Type B pancreatic cell (in vitro differentiated cells): Measurements from ENCODE around the gene THADA. TPM values are rescaled to one million over a fixed set of nuclear protein-coding genes. Genes with fewer than 3 reads are reported as not detected.
"Not testable (repeated sequence)": the region's sequence is repeated elsewhere in the genome, so short reads cannot be mapped to it uniquely, and the experiment has no call there.

ENCODE experiments used
- DNase-seq: peaks from one replicate; pipeline ENCODE4 v3.0.0; 2021; ENCODE audit warnings: mixed read lengths; ENCODE audit not compliant: unreplicated experiment; ENCODE audit errors: extremely low spot score
- H3K27ac Mint-ChIP-seq: 2 replicates; pipeline ENCODE4 v1.8.0; 2021; ENCODE audit warnings: mild to moderate bottlenecking, mixed read lengths
- H3K27me3 Mint-ChIP-seq: 2 replicates; pipeline ENCODE4 v1.8.0; 2021; ENCODE audit warnings: mixed read lengths
- H3K36me3 Mint-ChIP-seq: 2 replicates; pipeline ENCODE4 v1.8.0; 2021; ENCODE audit warnings: mixed read lengths
- H3K4me1 Mint-ChIP-seq: one replicate; pipeline ENCODE4 v1.8.0; 2021; ENCODE audit warnings: mixed read lengths; ENCODE audit not compliant: unreplicated experiment
- H3K4me3 Mint-ChIP-seq: 2 replicates; pipeline ENCODE4 v1.8.0; 2021; ENCODE audit warnings: mild to moderate bottlenecking, mixed read lengths
- H3K9me3 Mint-ChIP-seq: 2 replicates; pipeline ENCODE4 v1.8.0; 2021; ENCODE audit warnings: mixed read lengths
- total RNA-seq: library from RNA; stranded (reverse); gene quantifications from 2 replicates; pipeline ENCODE4 v1.2.1, GENCODE V29; 2021; ENCODE audit warnings: low replicate concordance
- TF ChIP-seq, protein P1 (sequence below): fragments of 200-600 bp; sonication (generic); conservative IDR thresholded peaks from 2 replicates; pipeline ENCODE4 v1.5.0; 2021; ENCODE audit warnings: antibody characterized with exemption, mild to moderate bottlenecking

THADA gene
- total RNA-seq, 1 donor from 2014 or later = 35.6 TPM

DNA sequence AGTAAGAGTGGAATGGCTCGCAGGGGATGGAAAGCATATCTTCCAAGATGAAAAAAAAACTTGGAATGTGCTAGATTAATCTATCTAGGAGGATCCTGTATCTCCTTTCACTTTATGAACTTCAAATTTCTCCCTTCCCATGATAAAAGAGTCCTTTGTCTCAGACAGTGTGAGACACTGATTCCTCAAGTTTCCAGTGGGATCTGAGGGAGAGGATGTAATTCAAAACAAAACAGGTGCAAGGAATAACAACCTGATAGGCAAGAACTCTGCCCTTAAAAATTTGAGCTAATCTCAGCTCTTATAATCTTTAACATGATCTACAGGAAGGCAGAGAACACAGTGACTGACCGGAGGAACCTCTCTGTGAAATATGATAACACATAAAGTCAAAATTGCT is 207.5 kb downstream of the THADA start:
- Mint-ChIP-seq H3K27me3 (no peaks in the 10 kb centered on the region), H3K4me1 (peaks cover 35% of the 10 kb centered on the region), H3K4me3 (no peak overlapping the region), H3K36me3 (peaks cover 10% of the 10 kb centered on the region), H3K9me3 (no peaks in the 10 kb centered on the region), H3K27ac (peak overlapping the region; percentile 63)
- TF ChIP-seq, protein P1, sequence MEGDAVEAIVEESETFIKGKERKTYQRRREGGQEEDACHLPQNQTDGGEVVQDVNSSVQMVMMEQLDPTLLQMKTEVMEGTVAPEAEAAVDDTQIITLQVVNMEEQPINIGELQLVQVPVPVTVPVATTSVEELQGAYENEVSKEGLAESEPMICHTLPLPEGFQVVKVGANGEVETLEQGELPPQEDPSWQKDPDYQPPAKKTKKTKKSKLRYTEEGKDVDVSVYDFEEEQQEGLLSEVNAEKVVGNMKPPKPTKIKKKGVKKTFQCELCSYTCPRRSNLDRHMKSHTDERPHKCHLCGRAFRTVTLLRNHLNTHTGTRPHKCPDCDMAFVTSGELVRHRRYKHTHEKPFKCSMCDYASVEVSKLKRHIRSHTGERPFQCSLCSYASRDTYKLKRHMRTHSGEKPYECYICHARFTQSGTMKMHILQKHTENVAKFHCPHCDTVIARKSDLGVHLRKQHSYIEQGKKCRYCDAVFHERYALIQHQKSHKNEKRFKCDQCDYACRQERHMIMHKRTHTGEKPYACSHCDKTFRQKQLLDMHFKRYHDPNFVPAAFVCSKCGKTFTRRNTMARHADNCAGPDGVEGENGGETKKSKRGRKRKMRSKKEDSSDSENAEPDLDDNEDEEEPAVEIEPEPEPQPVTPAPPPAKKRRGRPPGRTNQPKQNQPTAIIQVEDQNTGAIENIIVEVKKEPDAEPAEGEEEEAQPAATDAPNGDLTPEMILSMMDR = no peak
- no peak for DNase-seq

DNA sequence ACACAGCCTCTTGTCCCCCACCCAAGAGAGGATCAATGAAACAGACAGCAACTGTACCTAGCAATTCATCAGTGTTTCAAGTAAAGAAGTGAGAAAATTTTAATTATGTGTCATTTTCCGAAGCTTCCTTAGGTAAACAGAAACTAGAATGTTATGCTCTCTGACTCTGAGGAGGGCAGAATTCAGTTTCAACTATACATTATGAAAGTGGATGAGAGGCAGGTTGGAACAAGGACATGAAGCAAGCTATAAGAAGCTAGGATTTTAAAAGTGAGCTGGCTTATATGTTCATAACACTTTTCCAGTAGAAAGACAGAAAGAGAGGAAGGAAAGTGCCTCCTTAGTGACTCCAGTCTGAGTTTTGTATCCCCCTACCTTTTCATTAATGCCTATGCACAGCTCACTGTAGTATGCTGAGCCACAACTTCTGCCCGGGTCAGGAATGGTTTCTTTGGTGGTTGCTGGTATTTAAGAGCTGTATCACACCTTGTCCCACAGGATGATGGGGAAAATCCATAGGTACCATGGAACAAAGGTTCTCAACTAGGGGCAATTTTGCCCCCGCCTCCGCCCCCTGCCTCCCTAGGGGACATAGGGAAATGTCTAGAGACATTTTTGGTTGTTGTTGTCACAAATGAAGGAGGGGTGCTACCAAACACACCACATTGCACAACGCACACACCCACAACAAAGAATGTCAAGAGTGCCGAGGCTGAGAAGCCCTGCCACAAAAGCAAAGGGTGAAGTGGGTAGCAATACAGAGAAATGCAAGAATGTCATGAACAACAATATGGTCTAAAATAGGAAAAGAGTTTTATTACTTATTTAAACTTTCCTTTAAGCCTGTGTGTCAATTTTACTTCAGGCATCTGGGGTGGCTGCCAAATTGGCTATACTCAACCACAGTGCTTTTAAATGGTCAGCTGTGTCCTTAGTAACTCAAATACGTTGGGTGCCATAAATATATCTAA is 208.5 kb downstream of the THADA start:
- peak overlapping the region; percentile 26 for H3K4me3 Mint-ChIP-seq
- peaks cover 35% of the 10 kb centered on the region for H3K4me1 Mint-ChIP-seq
- H3K36me3 Mint-ChIP-seq = peaks cover 5% of the 10 kb centered on the region
- DNase-seq = no peak
- TF ChIP-seq, protein P1 = no peak
- peak overlapping the region; percentile 90 for H3K27ac Mint-ChIP-seq
- no peaks in the 10 kb centered on the region for H3K27me3 Mint-ChIP-seq
- no peaks in the 10 kb centered on the region for H3K9me3 Mint-ChIP-seq

DNA sequence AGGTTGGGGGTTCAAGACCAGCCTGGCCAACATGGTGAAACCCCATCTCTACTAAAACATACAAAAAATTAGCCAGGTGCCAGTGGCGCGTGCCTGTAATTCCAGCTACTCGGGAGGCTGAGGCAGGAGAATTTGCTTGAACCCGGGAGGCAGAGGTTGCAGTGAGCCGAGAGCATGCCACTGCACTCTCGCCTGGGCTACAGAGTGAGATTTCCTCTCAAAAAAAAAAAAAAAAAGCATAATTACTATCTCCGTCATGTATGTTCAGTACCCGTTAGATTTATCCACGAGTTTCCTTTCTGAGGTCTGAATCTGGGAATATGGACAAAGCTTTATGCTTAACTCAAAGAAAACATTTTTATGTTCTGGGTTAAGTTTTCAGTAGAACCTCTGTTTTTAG is 209.2 kb downstream of the THADA start:
- H3K27me3 Mint-ChIP-seq, DNase-seq, H3K36me3 Mint-ChIP-seq, H3K4me3 Mint-ChIP-seq, H3K9me3 Mint-ChIP-seq: not testable (repeated sequence)
- Mint-ChIP-seq H3K27ac (peak overlapping the region; percentile 90), H3K4me1 (peaks cover 35% of the 10 kb centered on the region)

DNA sequence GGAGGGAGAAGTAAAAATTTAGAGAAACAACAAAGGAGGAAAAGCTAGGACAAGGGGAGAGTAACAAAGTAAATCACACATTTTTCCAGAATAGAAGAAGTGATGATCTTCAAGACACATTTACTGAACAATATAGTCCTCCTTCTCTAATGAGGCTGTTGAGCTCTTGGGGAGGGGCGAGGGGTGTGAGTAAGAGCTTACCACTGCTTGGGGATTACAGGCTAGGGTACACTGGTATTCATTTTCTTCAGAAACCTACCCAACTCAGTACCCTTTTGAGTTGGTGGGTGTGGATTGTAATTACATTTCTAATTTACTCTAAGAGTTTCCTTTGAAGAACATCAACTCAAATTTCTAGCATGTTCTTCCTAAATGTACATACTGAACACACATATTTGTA is 211.7 kb downstream of the THADA start:
- H3K27ac Mint-ChIP-seq = no peak overlapping the region

DNA sequence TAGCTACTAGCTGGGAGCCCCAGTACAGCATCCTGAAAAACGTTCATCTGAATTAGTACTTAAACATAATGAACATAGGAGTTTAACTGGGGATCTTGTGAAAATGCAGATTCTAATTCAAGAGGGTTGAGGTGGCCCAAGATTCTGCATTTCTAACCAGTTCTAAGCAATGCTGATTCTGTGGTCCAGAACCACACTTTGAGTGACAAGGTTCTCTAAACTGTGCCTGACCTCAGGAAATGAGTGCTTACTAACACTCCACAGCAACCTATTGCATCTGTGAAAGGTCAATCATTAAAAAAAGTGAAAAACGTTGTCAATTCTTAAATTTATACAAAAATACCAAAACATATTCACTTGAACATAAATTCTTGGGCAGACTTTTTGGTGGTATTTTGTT is 212.3 kb downstream of the THADA start:
- Mint-ChIP-seq H3K4me3 (no peak overlapping the region), H3K27me3 (no peaks in the 10 kb centered on the region), H3K4me1 (peaks cover 17% of the 10 kb centered on the region), H3K9me3 (no peaks in the 10 kb centered on the region), H3K36me3 (peaks cover 30% of the 10 kb centered on the region), H3K27ac (no peak overlapping the region)
- no peak for DNase-seq
- TF ChIP-seq, protein P1 = no peak

More for the DNA sequence above, 211.7 kb downstream of the THADA start:
- no peak for DNase-seq
- Mint-ChIP-seq H3K4me3 (no peak overlapping the region), H3K4me1 (peaks cover 21% of the 10 kb centered on the region), H3K36me3 (peaks cover 25% of the 10 kb centered on the region), H3K27me3 (no peaks in the 10 kb centered on the region), H3K9me3 (no peaks in the 10 kb centered on the region)
- TF ChIP-seq, protein P1 = no peak

DNA sequence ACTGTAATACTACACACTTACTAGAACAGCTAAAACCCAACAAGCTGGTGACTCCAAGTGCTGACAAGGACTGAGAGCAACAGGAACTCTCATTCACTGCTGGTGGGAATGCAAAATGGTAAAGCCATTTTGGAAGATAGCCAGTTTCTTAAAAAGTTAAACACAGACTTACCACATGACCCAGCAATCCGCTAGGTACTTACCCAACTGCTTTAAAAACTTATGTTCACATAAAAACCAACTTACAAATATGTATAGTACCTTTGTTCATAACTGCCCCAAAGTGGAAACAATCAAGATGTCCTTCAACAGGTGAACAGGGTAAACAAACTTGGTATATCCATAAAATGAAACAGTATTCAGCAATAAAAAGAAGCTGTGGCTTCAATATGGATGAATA is 216.3 kb downstream of the THADA start:
- TF ChIP-seq, protein P1 = no peak
- peaks cover 8% of the 10 kb centered on the region for H3K9me3 Mint-ChIP-seq

More for the DNA sequence above, 216.3 kb downstream of the THADA start:
- no peak for DNase-seq
- Mint-ChIP-seq H3K36me3 (peaks cover 35% of the 10 kb centered on the region), H3K4me1 (peaks cover 31% of the 10 kb centered on the region), H3K27me3 (no peaks in the 10 kb centered on the region), H3K27ac (no peak overlapping the region), H3K4me3 (no peak overlapping the region)
